ENCODE results near the gene IFI27.

The IFI27 gene

DNA sequence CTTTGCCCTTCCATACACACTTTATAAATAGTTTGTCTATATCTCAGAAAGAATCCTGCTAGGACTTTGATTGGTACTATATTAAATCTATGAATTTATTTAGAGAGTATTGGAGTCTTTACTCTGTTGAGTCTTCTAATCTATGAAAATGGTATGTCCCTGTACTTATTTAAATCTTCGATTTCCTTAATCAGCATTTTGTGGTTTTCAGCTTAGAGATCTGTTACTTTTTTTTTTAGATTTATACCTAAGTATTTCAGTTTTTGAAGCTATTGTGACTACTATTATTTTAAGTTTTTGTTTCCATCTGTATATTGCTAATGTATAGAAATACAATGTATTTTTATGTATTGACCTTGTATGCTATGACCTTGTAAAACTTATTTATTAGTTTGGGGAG, 32.3 kb downstream of the IFI27 start:
- TF ChIP-seq FOXA1 (IDR thresholded peaks at IDR 0.05): no peak
- TF ChIP-seq CTBP1 (IDR thresholded peaks at IDR 0.05; ENCODE audit: borderline replicate concordance): no peak
- no peak for TF ChIP-seq NFRKB (IDR thresholded peaks at IDR 0.05)
- TF ChIP-seq HDGF (IDR thresholded peaks at IDR 0.05; ENCODE audit: borderline replicate concordance): no peak
- no peak for TF ChIP-seq SUZ12 (IDR thresholded peaks at IDR 0.05)
- no peak for TF ChIP-seq ZNF384 (IDR thresholded peaks at IDR 0.05)
- no peak for TF ChIP-seq FOXM1 (IDR thresholded peaks at IDR 0.05; ENCODE audit: borderline replicate concordance)
- TF ChIP-seq SP1 (IDR thresholded peaks at IDR 0.05): no peak
- TF ChIP-seq ELF4 (IDR thresholded peaks at IDR 0.05): no peak
- no peak for TF ChIP-seq LEF1 (IDR thresholded peaks at IDR 0.05; ENCODE audit: borderline replicate concordance)
- TF ChIP-seq BHLHE40 (IDR thresholded peaks at IDR 0.05; ENCODE audit: borderline replicate concordance): no peak
- TF ChIP-seq ARNT (IDR thresholded peaks at IDR 0.05): no peak
- no peak for TF ChIP-seq FOXK2 (IDR thresholded peaks at IDR 0.05)
- TF ChIP-seq TARDBP (IDR thresholded peaks at IDR 0.05): no peak
- CTCF ChIA-PET: interaction anchor here (0.6 to 1.6 kb wide), 5 partner anchors 11 to 238 kb away, joined by 3 to 9 read pairs (median 3); no protein-coding TSS in a partner anchor
- POLR2A ChIA-PET: interaction anchor here (1.3 kb wide), 1 partner anchor 31 kb away, joined by 5 read pairs; the partner anchor contains the start of gene PPP4R4
- no peak for DNase-seq (ENCODE audit: extremely low spot score)

DNA sequence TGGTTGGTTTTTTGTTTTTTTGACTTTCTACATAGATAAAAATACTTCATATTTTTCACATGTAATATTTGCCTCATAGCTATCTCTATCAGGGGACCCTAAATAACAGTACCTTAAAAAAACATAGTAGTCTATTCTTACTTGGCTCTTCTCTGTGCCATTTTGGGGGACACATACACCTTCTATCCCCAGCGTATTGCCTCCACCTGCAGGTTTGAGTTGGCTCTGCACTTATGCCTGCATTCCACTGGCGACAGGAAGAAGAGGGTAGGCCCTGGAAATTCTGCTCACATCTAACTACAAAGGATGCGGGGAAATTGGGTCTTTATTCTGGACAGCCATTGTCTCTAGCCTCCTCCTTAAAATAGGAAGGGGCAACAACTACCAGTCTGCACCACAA, 32.7 kb downstream of the IFI27 start:
- POLR2A ChIA-PET: no interaction called here
- DNase-seq (ENCODE audit: extremely low spot score): no peak
- CTCF ChIA-PET: interaction anchor here (0.6 to 1.6 kb wide), 3 partner anchors 11 to 15 kb away, joined by 3 read pairs; no protein-coding TSS in a partner anchor
- TF ChIP-seq LEF1 (IDR thresholded peaks at IDR 0.05; ENCODE audit: borderline replicate concordance) (no peak), CTBP1 (IDR thresholded peaks at IDR 0.05; ENCODE audit: borderline replicate concordance) (no peak), FOXA1 (IDR thresholded peaks at IDR 0.05) (no peak), TARDBP (IDR thresholded peaks at IDR 0.05) (no peak), ELF4 (IDR thresholded peaks at IDR 0.05) (no peak), SP1 (IDR thresholded peaks at IDR 0.05) (no peak), FOXK2 (IDR thresholded peaks at IDR 0.05) (no peak), L3MBTL2 (conservative IDR thresholded peaks at IDR 0.05) (no peak), ARNT (IDR thresholded peaks at IDR 0.05) (no peak), NFRKB (IDR thresholded peaks at IDR 0.05) (no peak), FOXM1 (IDR thresholded peaks at IDR 0.05; ENCODE audit: borderline replicate concordance) (no peak), BHLHE40 (IDR thresholded peaks at IDR 0.05; ENCODE audit: borderline replicate concordance) (no peak), SUZ12 (IDR thresholded peaks at IDR 0.05) (no peak), HDGF (IDR thresholded peaks at IDR 0.05; ENCODE audit: borderline replicate concordance) (no peak), ZNF384 (IDR thresholded peaks at IDR 0.05) (no peak)
- TF ChIP-seq, protein P1, sequence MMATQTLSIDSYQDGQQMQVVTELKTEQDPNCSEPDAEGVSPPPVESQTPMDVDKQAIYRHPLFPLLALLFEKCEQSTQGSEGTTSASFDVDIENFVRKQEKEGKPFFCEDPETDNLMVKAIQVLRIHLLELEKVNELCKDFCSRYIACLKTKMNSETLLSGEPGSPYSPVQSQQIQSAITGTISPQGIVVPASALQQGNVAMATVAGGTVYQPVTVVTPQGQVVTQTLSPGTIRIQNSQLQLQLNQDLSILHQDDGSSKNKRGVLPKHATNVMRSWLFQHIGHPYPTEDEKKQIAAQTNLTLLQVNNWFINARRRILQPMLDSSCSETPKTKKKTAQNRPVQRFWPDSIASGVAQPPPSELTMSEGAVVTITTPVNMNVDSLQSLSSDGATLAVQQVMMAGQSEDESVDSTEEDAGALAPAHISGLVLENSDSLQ (IDR thresholded peaks at IDR 0.05): no peak

DNA sequence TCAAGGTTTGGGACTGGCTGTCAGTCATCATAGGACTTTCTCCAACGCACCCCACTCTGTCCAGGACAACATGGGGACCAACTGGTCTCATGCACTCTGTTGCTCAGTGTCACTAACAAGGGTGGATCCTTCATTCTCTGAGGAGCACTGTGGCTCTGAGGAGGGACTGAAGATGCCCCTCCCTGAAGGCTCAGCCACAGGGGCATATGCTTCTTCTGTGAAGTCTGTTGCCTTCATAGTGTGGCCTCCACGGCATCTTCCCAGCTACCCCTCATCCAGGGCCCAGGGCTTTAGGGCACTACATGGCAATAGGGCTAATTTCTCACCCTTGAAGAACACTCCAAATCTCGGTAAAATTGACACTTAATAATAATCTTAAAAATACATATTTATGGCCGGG, 33.2 kb downstream of the IFI27 start:
- TF ChIP-seq LEF1 (IDR thresholded peaks at IDR 0.05; ENCODE audit: borderline replicate concordance): no peak
- no peak for TF ChIP-seq NFRKB (IDR thresholded peaks at IDR 0.05)
- no peak for TF ChIP-seq ARNT (IDR thresholded peaks at IDR 0.05)
- TF ChIP-seq, protein P1 (IDR thresholded peaks at IDR 0.05): no peak
- TF ChIP-seq ELF4 (IDR thresholded peaks at IDR 0.05): no peak
- no peak for TF ChIP-seq ZNF384 (IDR thresholded peaks at IDR 0.05)
- TF ChIP-seq FOXA1 (IDR thresholded peaks at IDR 0.05): no peak
- TF ChIP-seq SP1 (IDR thresholded peaks at IDR 0.05): no peak
- no peak for TF ChIP-seq SUZ12 (IDR thresholded peaks at IDR 0.05)
- no peak for TF ChIP-seq FOXK2 (IDR thresholded peaks at IDR 0.05)
- no peak for TF ChIP-seq CTBP1 (IDR thresholded peaks at IDR 0.05; ENCODE audit: borderline replicate concordance)
- TF ChIP-seq TARDBP (IDR thresholded peaks at IDR 0.05): no peak
- no peak for TF ChIP-seq FOXM1 (IDR thresholded peaks at IDR 0.05; ENCODE audit: borderline replicate concordance)
- TF ChIP-seq BHLHE40 (IDR thresholded peaks at IDR 0.05; ENCODE audit: borderline replicate concordance): no peak
- TF ChIP-seq HDGF (IDR thresholded peaks at IDR 0.05; ENCODE audit: borderline replicate concordance): no peak
- no peak for TF ChIP-seq L3MBTL2 (conservative IDR thresholded peaks at IDR 0.05)
- no peak for DNase-seq (ENCODE audit: extremely low spot score)
- CTCF ChIA-PET: interaction anchor here (1.6 kb wide), 1 partner anchor 15 kb away, joined by 3 read pairs; no protein-coding TSS in a partner anchor
- POLR2A ChIA-PET: no interaction called here

DNA sequence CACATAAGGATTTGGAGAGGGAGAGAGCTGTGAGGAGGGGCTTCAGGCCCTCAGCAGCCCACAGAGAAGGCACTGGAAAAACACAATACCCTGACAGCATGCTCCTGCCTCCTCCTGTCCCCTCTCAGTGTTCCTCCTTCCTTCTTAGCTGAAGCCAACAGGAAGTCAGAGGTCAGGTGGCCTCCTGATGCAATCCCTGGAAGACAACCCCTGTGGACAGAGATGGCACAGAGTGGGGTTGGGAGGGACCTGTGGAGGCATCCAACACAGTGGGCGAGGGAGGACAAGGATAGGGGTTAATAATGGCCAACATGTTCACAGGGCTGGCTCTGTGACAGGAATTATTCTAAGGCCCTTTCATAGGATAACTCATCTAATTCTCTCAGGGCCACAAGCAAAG, 34.2 kb downstream of the IFI27 start:
- TF ChIP-seq HDGF (IDR thresholded peaks at IDR 0.05; ENCODE audit: borderline replicate concordance): no peak
- TF ChIP-seq NFRKB (IDR thresholded peaks at IDR 0.05): no peak
- no peak for TF ChIP-seq LEF1 (IDR thresholded peaks at IDR 0.05; ENCODE audit: borderline replicate concordance)
- TF ChIP-seq CTBP1 (IDR thresholded peaks at IDR 0.05; ENCODE audit: borderline replicate concordance): no peak
- no peak for TF ChIP-seq ZNF384 (IDR thresholded peaks at IDR 0.05)
- TF ChIP-seq TARDBP (IDR thresholded peaks at IDR 0.05): no peak
- no peak for TF ChIP-seq BHLHE40 (IDR thresholded peaks at IDR 0.05; ENCODE audit: borderline replicate concordance)
- TF ChIP-seq L3MBTL2 (conservative IDR thresholded peaks at IDR 0.05): no peak
- TF ChIP-seq ELF4 (IDR thresholded peaks at IDR 0.05): no peak
- no peak for TF ChIP-seq ARNT (IDR thresholded peaks at IDR 0.05)
- TF ChIP-seq SUZ12 (IDR thresholded peaks at IDR 0.05): no peak
- TF ChIP-seq FOXM1 (IDR thresholded peaks at IDR 0.05; ENCODE audit: borderline replicate concordance): no peak
- TF ChIP-seq, protein P1 (IDR thresholded peaks at IDR 0.05): no peak
- TF ChIP-seq SP1 (IDR thresholded peaks at IDR 0.05): no peak
- TF ChIP-seq FOXA1 (IDR thresholded peaks at IDR 0.05): no peak
- POLR2A ChIA-PET: no interaction called here
- no peak for DNase-seq (ENCODE audit: extremely low spot score)
- CTCF ChIA-PET: interaction anchor here (1.6 kb wide), 1 partner anchor 8 kb away, joined by 4 read pairs; no protein-coding TSS in a partner anchor

DNA sequence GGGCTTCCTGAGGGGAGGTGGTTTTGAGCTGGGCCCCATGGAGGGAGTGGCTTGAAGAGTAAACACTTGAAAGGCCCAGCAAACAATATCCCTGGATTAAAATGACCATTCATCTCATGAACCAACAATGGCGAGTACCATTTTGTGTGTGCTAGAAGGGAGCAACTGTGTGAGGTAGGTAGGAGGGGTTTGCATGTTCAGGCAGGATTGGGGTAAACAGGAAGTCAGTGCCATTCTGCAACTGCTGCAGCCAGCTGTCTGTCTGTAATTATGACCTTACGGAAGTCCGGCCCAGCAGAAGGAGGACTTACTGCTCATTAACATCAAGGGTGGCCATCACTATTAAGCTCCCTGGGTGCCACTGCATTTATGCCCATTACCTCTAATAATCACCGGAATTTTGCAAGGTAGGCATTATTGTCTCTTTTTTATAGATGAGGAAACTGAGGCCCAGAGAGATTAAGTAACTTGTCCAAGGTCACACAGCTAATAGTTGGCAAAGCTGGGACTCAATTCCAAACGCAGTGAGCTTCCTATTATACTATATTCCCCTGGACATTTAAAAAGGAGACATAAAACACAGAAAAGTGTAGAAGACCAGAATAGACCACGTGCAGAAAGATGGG, 35.5 kb downstream of the IFI27 start:
- DNase-seq (ENCODE audit: extremely low spot score): no peak
- ChIA-PET CTCF (interaction anchor here (0.9 to 1.6 kb wide), 2 partner anchors 9 to 14 kb away, joined by 3 to 4 read pairs; no protein-coding TSS in a partner anchor), POLR2A (no interaction called here)

More for the DNA sequence above, 35.5 kb downstream of the IFI27 start:
- no peak for TF ChIP-seq FOXA1 (IDR thresholded peaks at IDR 0.05)
